Transverse colon (tissue), 4 donors: Measurements from ENCODE around the gene RHOH. TPM values are rescaled to one million over a fixed set of nuclear protein-coding genes. Genes with fewer than 3 reads are reported as not detected.

ENCODE experiments used
- DNase-seq: peaks from one replicate; pipeline ENCODE4 v3.0.0-alpha.2; 2019
- H3K27ac ChIP-seq, 4 donors: fragments of 200-600 bp; sonication (generic); 2 replicates each; pipeline ENCODE4 v1.5.1; 2016 to 2018; ENCODE audit warnings: inconsistent platforms in 4 of 4
- H3K27me3 ChIP-seq: fragments of 200-600 bp; sonication (generic); 2 replicates; pipeline ENCODE4 v1.5.1; 2017; ENCODE audit warnings: inconsistent platforms
- H3K36me3 ChIP-seq, 4 donors: fragments of 200-600 bp; sonication (generic); 2 replicates each; pipeline ENCODE4 v1.5.1; 2017 to 2019; ENCODE audit warnings: inconsistent platforms in 4 of 4
- H3K4me1 ChIP-seq, 4 donors: fragments of 200-600 bp; sonication (generic); 2 replicates each; pipeline ENCODE4 v1.5.1; 2017 to 2020; ENCODE audit warnings: inconsistent platforms in 4 of 4
- H3K4me3 ChIP-seq, 4 donors: fragments of 200-600 bp; sonication (generic); 1 replicate in 1 of 4; 2 replicates in 3 of 4; pipeline versions ENCODE4 v1.5.1 to v1.6.1; 2017 to 2019; ENCODE audit warnings: inconsistent platforms in 4 of 4
- H3K9me3 ChIP-seq, 2 donors: fragments of 200-600 bp; sonication (generic); 2 replicates each; pipeline ENCODE4 v1.5.1; 2017 to 2019; ENCODE audit warnings: inconsistent platforms in 2 of 2
- EP300 ChIP-seq: sonication (generic); formaldehyde crosslinking; IDR thresholded peaks from one replicate; pipeline ENCODE4 v1.6.1; 2017; ENCODE audit warnings: antibody characterized with exemption, low read depth
- POLR2A ChIP-seq: fragments of 450-650 bp; IDR thresholded peaks from one replicate; pipeline ENCODE4 v1.6.1; 2016; ENCODE audit warnings: antibody characterized with exemption, mild to moderate bottlenecking, moderate library complexity
- POLR2AphosphoS5 ChIP-seq, 3 donors: sonication (generic); formaldehyde crosslinking; IDR thresholded peaks; one replicate each; pipeline ENCODE4 v1.6.1; 2016; ENCODE audit warnings: antibody characterized with exemption in 3 of 3
- WGBS, 2 donors: methylation state at CpG; one replicate each; pipeline ENCODE4 v1.1.5; 2018; ENCODE audit warnings: low coverage in 1 of 2; 5-methylcytosine and 5-hydroxymethylcytosine counted together
- in situ Hi-C, 4 donors: fragments of 200-750 bp; cut with MboI; loops; one replicate each; pipeline versions ENCODE4 v1.15.0 to v1.15.1; 2017; ENCODE audit warnings: low sequenced_read_pairs in 3 of 4, low pct_ligation_motif_present in 1 of 4, low pct_unique_long_range_greater_than_20kb in 1 of 4
- intact Hi-C: fragments of 100-400 bp; cut with DNase I; formaldehyde crosslinking; loops from one replicate; pipeline ENCODE4 v1.15.1; 2023; ENCODE audit warnings: low total_unique reads
- total RNA-seq, 4 donors: library from RNA; depleted of rRNA; stranded (reverse); fragments of >200 nt; gene quantifications; one replicate each; pipeline ENCODE4 v1.1.0, GENCODE V29; 2016
- TF ChIP-seq, protein P1 (sequence below), 5 experiments: fragments of 200-600 bp in 3 of 5; fragments of 450-650 bp in 2 of 5; sonication (generic) in 3 of 5; IDR thresholded peaks; 1 replicate in 2 of 5; 2 replicates in 3 of 5; pipeline ENCODE4 v1.5.1; 2016 to 2017; ENCODE audit warnings: antibody characterized with exemption in 5 of 5, inconsistent platforms in 3 of 5, mild to moderate bottlenecking in 2 of 5, moderate library complexity in 1 of 5

RHOH gene
- total RNA-seq, 4 donors from 2014 or later, result 4.1 to 10.3 (median 4.1) TPM; not detected in 1

DNA sequence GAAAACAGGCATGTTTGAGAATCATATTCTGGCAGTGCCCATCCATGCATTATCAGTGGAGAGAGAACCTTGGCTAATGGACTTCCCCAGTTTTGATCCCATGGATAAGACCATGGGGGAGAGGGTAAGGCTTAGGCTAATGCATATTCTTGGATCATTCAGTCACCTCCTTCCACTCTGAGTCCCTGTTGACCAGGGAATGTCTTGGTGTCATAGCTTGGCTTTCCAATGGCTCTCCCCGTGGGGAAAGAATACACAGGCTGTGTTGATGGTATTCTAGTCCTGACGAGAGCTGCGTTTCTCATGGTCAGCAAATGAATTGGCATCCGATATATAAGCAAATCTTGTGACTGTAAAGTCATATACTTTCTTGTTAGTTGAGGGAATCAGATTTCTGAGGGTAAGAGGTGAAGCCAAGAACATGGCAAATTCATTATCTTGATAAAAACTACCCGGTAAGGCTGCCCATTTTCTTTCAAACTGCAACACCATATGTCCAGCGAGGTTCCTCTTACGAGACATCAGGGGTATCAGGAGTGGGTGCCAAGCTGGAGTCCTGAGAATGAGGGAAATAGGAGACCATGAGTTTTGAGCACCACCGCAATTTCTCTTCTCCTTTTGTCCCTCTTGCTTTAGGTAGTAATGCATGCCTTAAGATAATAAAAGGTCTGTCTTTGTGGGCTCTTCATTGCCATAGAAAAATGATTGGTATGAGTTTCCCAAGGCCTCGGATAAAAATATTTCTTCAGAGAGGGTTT is 18.0 kb downstream of the RHOH start:
- WGBS, 2 donors, result 81 to 85% methylated on average over 7 to 9 of the region's 9 CpGs
- H3K27ac ChIP-seq, result no peak overlapping the region
- in situ Hi-C loops (no loop called here), intact Hi-C loops (no loop called here)
- no peak overlapping the region for H3K4me3 ChIP-seq
- no peak for TF ChIP-seq POLR2A
- TF ChIP-seq, protein P1, sequence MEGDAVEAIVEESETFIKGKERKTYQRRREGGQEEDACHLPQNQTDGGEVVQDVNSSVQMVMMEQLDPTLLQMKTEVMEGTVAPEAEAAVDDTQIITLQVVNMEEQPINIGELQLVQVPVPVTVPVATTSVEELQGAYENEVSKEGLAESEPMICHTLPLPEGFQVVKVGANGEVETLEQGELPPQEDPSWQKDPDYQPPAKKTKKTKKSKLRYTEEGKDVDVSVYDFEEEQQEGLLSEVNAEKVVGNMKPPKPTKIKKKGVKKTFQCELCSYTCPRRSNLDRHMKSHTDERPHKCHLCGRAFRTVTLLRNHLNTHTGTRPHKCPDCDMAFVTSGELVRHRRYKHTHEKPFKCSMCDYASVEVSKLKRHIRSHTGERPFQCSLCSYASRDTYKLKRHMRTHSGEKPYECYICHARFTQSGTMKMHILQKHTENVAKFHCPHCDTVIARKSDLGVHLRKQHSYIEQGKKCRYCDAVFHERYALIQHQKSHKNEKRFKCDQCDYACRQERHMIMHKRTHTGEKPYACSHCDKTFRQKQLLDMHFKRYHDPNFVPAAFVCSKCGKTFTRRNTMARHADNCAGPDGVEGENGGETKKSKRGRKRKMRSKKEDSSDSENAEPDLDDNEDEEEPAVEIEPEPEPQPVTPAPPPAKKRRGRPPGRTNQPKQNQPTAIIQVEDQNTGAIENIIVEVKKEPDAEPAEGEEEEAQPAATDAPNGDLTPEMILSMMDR (IDR thresholded peaks at IDR 0.05), result no peak
- no peak for TF ChIP-seq POLR2AphosphoS5 (IDR thresholded peaks at IDR 0.05)
- TF ChIP-seq EP300, result no peak
- H3K9me3 ChIP-seq, result no peaks in the 10 kb centered on the region
- H3K27me3 ChIP-seq, result no peaks in the 10 kb centered on the region
- no peak for DNase-seq
- H3K36me3 ChIP-seq, result no peaks in the 10 kb centered on the region
- H3K4me1 ChIP-seq, result peaks cover 0 to 10% (median 0%) of the 10 kb centered on the region in 4 donors

DNA sequence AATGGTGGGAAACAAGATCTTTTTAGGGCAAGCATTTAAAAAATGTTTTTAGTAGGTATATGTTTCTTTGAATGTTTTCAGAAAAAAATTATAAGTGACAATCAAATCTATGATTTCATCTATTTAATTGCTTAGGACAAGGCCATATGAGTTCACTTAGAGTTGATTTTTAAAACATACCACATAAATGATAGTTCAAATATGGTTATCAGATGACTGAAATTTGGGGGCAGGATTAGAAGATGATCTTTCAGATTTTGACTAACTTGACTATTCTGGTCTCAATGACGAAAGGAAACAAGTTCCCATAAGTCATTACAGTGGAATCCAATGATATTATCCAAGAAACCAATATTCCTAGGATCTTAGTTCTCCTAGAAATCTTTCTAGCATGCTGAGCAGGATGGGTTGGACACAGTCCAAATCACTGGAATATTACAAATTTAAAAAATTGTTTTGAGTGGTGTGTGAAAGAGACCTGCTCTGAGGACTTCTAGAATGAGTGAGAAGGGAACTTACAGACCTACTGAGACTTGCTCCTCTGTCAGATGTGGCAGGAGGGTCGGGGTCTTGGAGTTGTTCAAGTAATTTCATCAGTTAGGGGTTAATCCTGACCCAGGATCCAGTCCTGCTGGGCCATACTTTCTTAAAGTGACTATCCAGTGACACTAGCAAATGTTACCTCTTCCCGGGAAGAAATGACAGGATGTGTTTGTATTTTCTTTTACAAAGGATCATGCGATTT is 20.0 kb downstream of the RHOH start:
- 59 to 65% methylated on average over 3 to 4 of the region's 4 CpGs for WGBS, 2 donors
- Histone ChIP-seq H3K4me1 (peaks cover 0 to 10% (median 0%) of the 10 kb centered on the region in 4 donors), H3K4me3 (no peak overlapping the region), H3K9me3 (no peaks in the 10 kb centered on the region), H3K27me3 (no peaks in the 10 kb centered on the region), H3K27ac (no peak overlapping the region), H3K36me3 (no peaks in the 10 kb centered on the region)
- TF ChIP-seq POLR2AphosphoS5 (IDR thresholded peaks at IDR 0.05), result no peak
- TF ChIP-seq POLR2A, result no peak
- TF ChIP-seq, protein P1 (IDR thresholded peaks at IDR 0.05), result no peak
- TF ChIP-seq EP300, result no peak
- DNase-seq, result no peak
- in situ Hi-C loops, result no loop called here
- intact Hi-C loops, result no loop called here

DNA sequence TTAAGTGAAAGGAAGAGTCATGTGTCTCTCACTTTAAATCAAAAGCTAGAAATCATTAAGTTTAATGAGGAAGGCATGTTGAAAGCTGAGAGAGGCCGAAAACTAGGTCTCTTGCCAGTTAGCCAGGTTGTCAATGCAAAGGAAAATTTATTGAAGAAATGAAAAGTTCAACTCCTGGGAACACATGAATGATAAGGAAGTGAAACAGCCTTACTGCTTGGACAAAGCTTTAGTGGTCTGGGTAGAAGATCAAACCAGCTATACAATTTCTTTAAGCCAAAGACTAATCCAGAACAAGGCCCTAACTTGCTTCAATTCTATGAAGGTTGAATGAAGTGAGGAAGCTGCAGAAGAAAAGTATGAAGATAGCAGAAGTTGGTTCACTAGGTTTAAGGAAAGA is 24.9 kb downstream of the RHOH start:
- Histone ChIP-seq H3K4me1 (peaks cover 0 to 4% (median 0%) of the 10 kb centered on the region in 4 donors), H3K27me3 (no peaks in the 10 kb centered on the region), H3K36me3 (no peaks in the 10 kb centered on the region), H3K4me3 (no peak overlapping the region), H3K27ac (no peak overlapping the region), H3K9me3 (no peaks in the 10 kb centered on the region)
- in situ Hi-C loops, result no loop called here
- 83 to 86% methylated on average over 1 of the region's 1 CpG for WGBS, 2 donors
- no peak for DNase-seq
- intact Hi-C loops, result no loop called here
- TF ChIP-seq, protein P1 (IDR thresholded peaks at IDR 0.05), result no peak
- TF ChIP-seq EP300 (no peak), POLR2A (no peak), POLR2AphosphoS5 (IDR thresholded peaks at IDR 0.05) (no peak)

DNA sequence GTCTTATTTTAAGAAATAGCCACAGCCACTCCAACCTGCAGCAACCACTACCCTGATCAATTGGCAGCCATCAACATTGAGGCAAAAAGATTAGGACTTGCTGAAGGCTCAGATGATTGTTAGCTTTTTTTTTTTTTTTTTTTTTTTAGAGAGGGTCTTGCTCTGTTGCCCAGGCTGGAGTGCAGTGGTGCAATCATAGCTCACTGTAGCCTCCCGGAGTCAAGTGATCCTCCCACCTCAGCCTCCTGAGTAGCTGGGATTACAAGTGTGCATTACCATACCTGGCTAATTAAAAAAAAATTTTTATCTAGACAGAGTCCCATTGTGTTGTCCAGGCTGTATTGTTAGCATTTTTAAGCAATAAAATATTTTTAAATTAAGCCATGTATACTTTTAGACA is 26.5 kb downstream of the RHOH start:
- intact Hi-C loops (no loop called here), in situ Hi-C loops (no loop called here)

More for the DNA sequence above, 26.5 kb downstream of the RHOH start:
- WGBS, 2 donors, result 85% methylated on average over 1 of the region's 1 CpG; no CpG with 5 or more reads in 1 of the 2 donors
- H3K27me3 ChIP-seq, result no peaks in the 10 kb centered on the region
- TF ChIP-seq POLR2A, result no peak
- TF ChIP-seq, protein P1 (IDR thresholded peaks at IDR 0.05), result no peak
- no peak for TF ChIP-seq EP300
- TF ChIP-seq POLR2AphosphoS5 (IDR thresholded peaks at IDR 0.05), result no peak
- no peak for DNase-seq
- no peak overlapping the region for H3K27ac ChIP-seq
- H3K36me3 ChIP-seq, result no peaks in the 10 kb centered on the region
- H3K4me1 ChIP-seq, result peaks cover 0 to 4% (median 0%) of the 10 kb centered on the region in 4 donors
- no peak overlapping the region for H3K4me3 ChIP-seq
- H3K9me3 ChIP-seq, result no peaks in the 10 kb centered on the region
